HL-60 (cell line): ENCODE data around the gene CHCHD10.

ENCODE experiments used
- REST ChIP-seq: IDR thresholded peaks from 2 replicates; pipeline ENCODE4 v1.6.1; 2012; ENCODE audit warnings: low read depth; ENCODE audit not compliant: insufficient replicate concordance
- SPI1 ChIP-seq: IDR thresholded peaks from 2 replicates; pipeline ENCODE4 v1.6.1; 2012; ENCODE audit warnings: low read depth, mild to moderate bottlenecking, borderline replicate concordance
- TF ChIP-seq, protein P1 (sequence below): IDR thresholded peaks from one replicate; pipeline ENCODE4 v1.5.1; 2011; ENCODE audit warnings: low read length, control low read depth, inconsistent platforms; ENCODE audit not compliant: insufficient read depth

GRCh38 chr22:23722160-23722559 lies 45.6 kb downstream of the CHCHD10 start:
- TF ChIP-seq, protein P1, sequence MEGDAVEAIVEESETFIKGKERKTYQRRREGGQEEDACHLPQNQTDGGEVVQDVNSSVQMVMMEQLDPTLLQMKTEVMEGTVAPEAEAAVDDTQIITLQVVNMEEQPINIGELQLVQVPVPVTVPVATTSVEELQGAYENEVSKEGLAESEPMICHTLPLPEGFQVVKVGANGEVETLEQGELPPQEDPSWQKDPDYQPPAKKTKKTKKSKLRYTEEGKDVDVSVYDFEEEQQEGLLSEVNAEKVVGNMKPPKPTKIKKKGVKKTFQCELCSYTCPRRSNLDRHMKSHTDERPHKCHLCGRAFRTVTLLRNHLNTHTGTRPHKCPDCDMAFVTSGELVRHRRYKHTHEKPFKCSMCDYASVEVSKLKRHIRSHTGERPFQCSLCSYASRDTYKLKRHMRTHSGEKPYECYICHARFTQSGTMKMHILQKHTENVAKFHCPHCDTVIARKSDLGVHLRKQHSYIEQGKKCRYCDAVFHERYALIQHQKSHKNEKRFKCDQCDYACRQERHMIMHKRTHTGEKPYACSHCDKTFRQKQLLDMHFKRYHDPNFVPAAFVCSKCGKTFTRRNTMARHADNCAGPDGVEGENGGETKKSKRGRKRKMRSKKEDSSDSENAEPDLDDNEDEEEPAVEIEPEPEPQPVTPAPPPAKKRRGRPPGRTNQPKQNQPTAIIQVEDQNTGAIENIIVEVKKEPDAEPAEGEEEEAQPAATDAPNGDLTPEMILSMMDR = no peak
- TF ChIP-seq SPI1 = no peak
- TF ChIP-seq REST = no peak
